ENCODE results near the gene HSPB8. TPM values are rescaled to one million over a fixed set of nuclear protein-coding genes. Genes with fewer than 3 reads are reported as not detected.

HSPB8 gene
- total RNA-seq, 1 donor from 2014 or later = 0.41 TPM

DNA sequence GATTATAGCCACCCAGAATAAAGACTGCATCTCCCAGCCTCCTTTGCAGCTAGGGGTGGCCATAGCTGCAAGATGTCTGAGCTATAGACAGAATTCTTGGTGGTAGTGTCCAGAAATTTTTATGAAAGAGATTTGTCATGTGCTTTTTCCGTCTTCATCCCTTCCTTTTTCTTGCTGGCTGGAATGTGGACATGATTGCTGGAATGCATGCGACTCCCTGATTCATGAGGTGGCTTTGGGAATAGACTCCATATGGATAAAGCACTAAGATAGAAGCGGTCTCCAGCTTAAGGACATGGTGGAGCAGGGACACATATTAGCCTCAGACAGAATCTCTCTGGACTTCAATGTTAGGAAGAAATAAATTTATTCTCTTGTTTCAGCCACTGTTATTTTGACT, 10.0 kb upstream of the HSPB8 start:
- no peak for FAIRE-seq
- no peak for DNase-seq (ENCODE audit: low spot score in 2 of 2)

DNA sequence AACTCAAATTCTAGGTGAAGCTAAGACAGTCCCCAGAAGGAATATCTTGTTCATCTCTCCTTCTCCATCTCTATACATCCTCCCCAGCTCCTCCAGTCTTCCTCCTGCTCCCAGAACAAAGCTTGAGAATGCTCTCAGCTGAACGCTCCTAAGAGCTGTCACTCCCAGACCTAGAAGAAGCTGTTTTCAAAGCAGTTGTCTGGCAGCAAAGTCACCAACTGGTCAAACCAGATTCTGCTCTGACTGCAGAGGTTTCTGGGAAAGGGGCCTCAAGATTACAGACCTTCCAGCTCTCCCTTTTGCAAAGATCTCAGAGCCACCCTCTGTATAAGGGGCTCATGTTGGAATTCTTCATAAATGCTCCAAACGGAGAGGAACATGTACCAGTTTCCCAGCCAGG, 9.6 kb upstream of the HSPB8 start:
- no peak for DNase-seq (ENCODE audit: low spot score in 2 of 2)
- FAIRE-seq = no peak

DNA sequence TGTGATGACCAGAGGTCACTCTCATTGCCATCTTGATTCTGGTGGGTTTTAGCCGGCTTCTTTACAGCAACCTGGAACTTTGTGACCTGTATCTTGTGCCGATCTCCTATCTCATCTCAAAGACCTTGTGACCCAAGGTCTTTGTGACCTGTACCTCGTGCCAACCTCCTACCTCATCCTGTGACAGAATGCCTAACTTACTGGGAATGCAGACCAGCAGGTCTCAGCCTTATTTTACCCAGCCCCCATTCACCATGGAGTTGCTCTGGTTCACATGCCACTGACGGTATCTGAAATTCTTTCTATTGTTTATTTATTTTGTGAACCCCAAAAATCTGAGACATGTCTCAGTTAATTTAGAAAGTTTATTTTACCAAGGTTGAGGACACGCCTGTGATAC, 7.4 kb upstream of the HSPB8 start:
- DNase-seq (ENCODE audit: low spot score in 2 of 2) = no peak
- no peak for FAIRE-seq

DNA sequence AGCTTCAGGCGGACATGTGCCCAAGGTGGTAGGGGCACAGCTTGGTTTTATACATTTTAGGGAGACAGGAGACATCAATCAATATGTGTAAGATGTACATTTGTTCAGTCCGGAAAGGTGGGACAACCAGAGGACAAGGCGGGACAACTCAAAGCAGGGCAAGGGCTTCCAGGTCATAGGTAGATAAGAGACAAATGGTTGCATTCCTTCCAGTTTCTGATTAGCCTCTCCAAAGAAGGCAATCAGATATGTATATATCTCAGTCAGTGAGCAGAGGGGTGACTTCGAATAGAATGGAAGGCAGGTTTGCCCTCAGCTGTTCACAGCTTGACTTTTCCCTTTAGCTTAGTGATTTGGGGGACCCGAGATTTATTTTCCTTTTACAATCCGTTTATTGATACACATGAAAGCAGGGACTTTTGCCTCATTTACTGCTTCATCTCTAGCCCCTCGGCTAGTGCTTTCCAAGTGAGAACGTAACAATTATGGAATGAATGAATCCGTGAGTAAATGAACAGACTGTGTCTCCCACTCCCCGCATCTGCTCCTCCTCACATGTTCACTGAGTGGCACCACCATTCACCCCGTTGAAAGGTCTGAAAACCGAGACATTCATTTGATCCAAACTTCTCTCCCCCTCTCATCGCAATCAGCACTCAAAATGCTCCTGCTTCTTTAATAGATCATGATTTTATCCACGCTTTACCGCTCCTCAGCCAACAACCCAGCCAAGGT, 6.9 kb upstream of the HSPB8 start:
- FAIRE-seq = no peak
- no peak for DNase-seq (ENCODE audit: low spot score in 2 of 2)

DNA sequence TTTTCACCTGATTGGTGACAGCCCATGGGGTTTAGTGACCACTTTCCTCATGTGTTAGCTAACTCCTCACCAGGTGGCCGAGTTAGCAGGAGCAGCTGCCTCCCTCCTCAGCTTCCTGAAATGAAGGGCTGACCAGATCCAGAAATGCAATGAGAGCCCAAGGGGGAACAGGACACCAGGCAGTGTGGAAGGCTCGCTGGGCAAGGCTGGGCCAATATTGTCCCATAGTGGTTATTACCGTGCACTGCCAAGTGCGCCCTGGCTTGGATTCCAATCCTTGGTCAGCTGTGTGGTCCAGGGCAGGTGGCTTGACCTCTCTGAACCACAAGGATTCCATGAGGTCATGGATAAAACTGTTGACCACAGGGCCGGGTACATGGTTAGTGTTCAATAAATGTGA, 3.6 kb upstream of the HSPB8 start:
- no peak for DNase-seq (ENCODE audit: low spot score in 2 of 2)
- no peak for FAIRE-seq

DNA sequence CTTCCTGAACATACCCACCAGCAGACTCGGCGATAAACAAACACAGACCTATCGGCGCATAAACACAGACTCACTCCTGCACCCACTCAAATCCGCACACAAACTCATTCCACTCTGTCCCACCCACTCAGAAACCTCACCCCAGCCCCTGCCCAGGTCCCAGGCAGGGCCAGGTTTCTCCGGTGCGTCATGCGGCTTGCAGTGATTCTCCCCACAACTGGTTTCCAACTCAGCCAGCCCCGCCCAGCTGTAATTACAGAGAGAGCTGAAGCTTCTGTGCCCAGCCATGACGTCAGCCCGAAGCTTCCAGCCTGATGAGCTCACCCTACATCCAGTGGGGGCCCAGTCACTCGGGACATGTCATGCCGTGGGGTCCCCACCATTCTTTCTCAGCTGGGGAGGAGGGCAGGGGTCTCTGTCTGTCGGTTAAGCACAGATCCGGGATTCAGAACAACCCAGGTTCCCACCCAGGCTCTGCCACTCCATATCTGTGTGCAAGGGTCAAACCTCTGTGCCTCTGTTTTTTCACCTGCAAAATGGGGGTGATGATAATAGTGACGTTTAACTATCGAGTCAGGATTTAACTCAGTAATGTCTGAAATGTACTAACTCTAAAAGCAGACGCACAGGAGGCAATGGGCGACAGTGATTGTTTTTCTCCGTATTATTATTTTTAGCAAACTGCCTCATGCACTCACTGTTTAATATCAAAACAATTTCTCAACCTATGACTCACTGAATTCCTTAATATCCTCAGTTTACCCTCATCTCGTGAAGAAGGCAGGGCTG, 2.3 kb upstream of the HSPB8 start:
- FAIRE-seq = no peak
- DNase-seq (ENCODE audit: low spot score in 2 of 2) = peak in 1 of 2 donors; percentile 51

DNA sequence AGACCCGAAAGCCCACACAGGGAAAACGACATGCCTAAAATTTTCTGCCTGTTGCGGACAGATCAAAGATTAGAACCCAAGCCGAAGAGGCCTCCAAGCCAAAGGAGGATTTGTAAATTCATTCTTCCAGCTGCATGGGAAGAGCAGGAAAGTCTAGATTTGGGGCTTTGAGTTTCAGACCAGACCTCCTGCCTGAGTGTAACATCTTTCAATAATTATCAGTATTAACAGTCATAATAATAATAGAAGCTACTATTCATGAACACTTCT, 1.7 kb upstream of the HSPB8 start:
- DNase-seq (ENCODE audit: low spot score in 2 of 2) (no peak), FAIRE-seq (no peak)

DNA sequence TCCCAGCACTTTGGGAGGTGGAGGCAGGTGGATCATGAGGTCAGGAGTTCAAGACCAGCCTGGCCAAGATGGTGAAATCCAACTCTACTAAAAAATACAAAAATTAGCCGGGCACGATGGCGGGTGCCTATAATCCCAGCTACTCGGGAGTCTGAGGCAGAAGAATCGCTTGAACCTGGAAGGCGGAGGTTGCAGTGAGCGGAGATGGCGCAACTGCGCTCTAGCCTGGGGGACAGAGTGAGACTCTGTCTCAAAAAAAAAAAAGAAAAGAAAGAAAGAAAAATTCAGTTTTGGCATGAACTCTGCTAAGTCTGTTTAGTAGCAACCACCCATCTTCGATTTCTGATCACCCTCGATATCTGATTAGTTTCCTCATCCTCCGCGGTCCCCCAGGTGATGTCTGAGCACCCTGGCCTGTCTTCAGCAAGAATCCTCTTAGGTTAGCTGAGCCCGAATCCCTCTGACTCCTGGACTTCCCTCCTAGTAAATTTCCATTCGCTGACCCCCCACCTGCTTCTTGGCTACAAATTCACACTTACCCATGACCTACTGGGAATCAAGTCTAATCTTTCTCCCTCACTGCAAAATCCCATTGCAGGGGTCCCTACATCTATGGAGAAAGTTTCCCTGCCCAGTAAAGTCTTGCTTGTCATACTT, 879 bp upstream of the HSPB8 start:
- no peak for FAIRE-seq

DNA sequence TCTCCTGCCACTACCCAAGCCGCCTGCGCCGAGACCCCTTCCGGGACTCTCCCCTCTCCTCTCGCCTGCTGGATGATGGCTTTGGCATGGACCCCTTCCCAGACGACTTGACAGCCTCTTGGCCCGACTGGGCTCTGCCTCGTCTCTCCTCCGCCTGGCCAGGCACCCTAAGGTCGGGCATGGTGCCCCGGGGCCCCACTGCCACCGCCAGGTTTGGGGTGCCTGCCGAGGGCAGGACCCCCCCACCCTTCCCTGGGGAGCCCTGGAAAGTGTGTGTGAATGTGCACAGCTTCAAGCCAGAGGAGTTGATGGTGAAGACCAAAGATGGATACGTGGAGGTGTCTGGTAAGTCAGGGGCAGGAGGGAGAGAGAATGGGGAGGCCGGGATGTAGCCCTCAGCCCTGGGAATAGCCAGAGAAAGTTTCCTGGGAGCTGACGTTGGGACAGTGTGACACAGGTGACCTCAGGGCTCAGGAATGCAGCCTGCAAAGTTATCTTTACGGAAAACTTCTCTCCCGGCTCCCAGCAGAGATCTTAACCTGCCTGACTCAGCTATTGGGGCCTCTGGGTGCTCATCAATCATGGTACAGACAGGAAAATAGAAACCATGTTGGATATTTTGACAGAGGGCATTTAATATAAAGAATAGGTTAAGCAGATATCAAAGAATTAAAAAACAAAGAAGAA, 747 bp downstream of the HSPB8 start:
- FAIRE-seq (no peak), DNase-seq (ENCODE audit: low spot score in 2 of 2) (no peak)

More for the DNA sequence above, 879 bp upstream of the HSPB8 start:
- DNase-seq (ENCODE audit: low spot score in 2 of 2) = no peak

DNA sequence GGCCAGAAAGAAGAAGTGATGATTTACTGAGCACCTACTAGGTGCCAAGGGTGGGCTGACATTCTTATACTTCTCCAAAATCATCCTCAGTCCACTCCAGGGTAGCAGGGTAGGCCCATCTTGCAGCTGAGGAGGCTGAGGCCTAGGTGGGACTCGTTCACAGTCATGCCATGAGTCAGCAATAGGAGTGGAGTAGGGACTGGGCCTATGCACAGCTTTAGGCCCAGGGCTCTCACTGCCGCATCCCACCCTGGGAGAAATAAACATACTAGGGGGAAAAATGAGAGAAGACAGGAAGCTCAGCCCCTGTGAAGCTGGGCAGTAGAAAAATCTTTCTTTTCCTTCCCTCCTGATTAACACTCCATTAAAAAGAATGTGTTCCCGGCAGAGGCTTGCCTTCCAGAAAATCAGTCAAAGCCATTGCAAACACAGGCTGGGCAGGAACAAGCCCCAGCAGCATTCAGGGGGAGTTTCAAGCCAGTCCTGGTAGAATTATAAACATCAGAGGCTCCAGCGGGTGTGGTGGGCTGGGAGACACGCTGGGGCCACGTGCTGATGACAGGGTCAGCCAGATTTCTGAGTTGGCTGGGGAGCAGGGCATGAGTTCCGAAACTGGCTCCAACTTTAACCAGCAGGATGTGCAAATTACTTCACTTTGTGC, 1.8 kb downstream of the HSPB8 start:
- no peak for FAIRE-seq

DNA sequence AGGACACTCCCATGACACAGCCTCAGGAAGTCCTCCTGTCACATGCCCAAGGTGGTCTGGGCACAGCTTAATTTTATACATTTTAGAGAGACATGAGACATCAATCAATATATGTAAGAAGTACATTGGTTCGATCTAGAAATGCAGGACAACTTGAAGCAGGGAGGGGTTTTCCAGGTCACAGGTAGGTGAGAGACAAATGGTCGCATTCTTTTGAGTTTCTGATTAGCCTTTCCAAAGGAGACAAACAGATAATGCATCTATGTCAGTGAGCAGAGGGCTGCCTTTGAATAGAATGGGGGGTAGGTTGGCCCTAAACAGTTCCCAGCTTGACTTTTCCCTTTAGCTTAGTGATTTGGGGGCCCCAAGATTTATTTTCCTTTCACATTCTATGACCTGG, 2.5 kb downstream of the HSPB8 start:
- FAIRE-seq = no peak

More for the DNA sequence above, 1.8 kb downstream of the HSPB8 start:
- no peak for DNase-seq (ENCODE audit: low spot score in 2 of 2)

DNA sequence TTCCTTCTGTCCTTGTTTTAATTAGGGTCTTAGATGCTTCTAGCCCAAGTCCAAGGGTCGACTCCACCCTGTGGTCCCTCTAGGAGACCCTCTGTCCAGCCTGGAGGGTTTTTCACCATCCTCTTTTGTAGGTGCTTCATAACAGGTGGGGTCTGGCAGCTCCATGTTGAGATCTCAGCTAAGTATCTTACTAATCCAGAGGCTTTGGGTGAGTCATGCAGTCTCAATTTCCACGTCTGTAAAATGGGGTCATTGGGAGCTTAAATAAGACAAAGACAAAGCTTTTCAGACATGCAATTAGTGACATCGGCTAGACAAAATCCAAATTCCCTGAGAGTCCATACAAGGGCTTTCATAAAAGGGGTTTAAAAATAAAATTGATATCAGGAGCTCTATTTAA, 3.2 kb downstream of the HSPB8 start:
- DNase-seq (ENCODE audit: low spot score in 2 of 2) (no peak), FAIRE-seq (no peak)

More for the DNA sequence above, 2.5 kb downstream of the HSPB8 start:
- no peak for DNase-seq (ENCODE audit: low spot score in 2 of 2)

DNA sequence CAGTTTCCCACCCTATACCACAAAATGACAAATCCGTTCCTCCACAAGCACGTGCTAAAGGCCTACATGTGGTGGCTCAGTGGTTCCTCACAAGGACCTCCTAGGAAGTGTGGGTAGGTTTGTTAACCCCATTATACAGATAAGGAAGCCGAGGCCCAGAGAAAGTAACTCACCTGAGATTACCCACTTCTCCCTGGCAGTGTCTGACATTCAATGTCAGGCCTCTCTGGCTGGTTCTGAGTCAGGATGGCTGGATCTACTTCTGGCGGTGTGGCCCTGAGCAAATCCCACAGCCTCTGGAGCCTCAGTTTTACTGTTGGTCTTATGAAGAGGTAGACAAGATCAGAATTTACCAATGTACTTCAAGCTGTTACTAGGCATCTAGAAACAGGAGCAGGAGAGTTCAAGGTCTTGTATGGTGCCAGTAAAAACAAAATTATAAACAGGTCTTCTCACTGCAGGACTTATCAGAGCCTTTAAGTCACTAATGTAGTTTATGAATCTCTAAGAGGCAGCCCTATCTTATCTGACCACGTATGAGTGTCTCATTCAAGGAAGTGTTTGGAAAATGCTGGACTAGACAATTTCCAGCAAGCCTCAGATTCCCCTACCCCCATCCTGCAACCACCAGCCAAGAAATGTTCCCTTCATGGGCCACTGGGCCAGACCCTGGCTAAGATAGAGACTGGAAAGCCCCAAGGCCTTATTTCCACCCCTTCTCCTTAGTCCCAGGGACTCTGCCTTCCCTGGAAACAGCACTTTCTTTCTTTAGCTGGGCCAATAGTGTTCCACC, 4.2 kb downstream of the HSPB8 start:
- no peak for DNase-seq (ENCODE audit: low spot score in 2 of 2)
- no peak for FAIRE-seq

DNA sequence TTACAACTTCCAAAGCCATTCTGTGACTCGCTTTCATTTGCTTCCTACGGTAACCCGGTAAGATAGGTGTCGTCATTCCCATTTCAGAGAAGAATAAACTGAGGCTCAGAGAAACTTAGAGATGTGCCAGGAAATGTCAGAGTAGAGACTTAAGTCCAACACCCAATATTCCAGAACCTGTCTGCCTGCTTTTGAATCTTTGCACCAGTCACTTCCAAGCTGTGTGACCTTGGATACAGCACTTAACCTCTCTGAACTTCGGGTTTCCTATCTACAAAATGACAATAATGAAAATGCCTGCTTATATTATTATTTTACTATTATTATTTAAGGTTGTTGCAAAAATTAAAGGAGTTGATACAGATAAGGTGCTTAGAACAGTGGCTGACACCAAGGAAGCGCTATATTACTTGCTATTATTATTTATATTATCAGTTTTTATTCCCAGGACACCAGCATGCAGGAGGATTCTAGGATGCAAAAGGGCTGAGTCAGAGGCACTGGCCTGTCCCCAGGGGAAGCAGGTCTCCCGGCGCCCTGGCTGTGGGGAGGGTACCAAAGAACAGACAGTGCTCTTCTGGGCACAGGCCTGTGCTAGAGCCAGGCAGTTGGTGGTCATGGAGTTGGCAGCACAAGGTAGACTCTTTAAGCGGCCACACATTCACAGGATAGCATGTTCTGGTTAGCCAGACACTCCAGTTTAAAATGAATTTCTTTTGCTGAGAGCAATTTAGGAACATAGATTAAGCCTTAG, 5.4 kb downstream of the HSPB8 start:
- no peak for FAIRE-seq

DNA sequence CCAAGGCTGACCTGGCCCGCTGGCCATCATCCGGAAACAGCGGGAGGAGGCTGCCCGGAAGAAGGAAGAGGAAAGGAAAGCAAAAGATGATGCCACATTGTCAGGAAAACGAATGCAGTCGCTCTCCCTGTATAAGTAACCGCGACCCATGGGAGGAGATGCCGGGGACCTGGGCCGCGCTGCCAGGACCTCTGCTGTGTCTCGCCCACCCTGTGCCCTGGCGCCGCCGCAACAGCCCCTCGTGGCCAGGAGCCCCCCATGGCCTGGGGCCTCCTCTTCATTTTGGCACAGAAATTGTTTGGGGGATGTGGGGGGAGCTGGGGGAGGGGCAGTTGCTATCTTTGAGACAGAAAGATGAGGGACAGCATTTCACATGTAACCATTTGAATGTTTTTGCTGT, 16.5 kb downstream of the HSPB8 start:
- DNase-seq (ENCODE audit: low spot score in 2 of 2) (no peak), FAIRE-seq (no peak)

More for the DNA sequence above, 5.4 kb downstream of the HSPB8 start:
- no peak for DNase-seq (ENCODE audit: low spot score in 2 of 2)

DNA sequence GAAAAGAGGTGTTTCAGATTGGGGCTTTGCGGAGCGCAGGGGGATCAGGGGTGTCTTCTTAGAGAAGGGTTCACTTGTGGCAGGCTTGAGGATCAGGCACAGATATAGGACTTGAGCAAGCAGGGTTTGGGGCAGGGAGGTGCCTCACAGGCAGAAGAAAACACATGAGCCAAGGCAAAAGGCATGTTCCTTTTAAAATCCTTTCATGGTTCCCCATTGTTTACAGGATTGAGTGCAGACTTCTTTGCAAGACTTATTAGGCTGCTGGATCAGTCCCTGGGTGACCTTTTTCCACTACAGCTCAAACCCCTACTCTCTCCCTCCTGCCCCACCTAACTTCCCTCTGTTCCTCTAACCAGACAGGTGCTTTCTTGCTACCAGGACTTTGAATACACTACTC, 19.7 kb downstream of the HSPB8 start:
- no peak for FAIRE-seq
- DNase-seq (ENCODE audit: low spot score in 2 of 2) = no peak

DNA sequence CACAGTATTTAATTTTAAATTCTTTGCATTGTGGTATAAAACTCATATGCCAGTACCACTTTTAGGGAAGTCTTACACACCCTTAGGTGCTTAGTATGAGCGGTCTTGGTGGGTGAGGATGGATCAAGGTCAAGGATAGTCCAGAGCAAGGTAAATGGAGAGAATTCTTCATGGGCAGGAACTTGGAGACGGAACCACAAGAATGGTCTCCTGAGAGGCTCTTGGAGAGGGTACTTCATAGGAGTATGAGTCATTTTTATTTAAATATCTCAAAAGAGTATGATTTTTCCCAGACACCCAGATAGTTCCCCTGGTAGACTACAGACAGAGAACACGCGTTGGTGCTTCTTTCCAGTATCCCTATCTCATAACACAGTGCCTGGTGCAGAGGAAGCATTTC, 21.9 kb downstream of the HSPB8 start:
- DNase-seq (ENCODE audit: low spot score in 2 of 2) (no peak), FAIRE-seq (no peak)

DNA sequence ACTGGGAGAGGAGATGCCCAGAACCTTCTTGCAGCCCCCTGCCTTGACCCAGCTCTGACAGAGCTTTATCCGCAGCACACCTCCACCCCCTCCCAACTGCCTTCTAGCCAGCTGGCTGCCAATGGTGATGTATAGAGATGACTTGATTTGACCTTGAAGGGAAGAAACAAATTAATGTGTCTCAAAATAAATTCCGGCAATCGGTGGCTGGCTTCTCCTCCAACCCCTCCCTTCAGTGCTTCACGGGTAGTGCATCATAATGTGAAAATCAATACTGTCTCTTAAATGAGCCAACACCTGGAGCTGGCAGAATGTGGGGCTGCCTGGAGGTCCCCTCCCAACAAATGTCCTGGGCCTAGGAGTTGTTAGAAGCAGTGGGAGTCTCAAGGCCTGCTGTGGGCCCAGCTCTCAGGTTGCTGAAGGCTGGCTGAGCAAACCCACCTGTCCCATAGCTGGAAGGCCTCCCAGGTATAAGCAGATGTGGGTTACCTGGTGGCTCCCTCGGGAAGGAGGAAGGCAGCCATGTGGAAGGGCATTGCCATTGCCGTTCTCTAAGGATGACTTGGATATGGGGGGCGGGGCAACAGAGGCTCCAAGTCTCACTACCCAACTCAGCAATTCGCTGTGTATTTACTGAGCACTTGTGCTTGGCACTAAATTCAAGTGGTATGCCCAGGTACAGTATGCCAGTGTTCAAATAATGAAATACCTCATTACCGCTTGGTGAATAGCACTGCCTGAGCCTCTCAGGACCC, 23.2 kb downstream of the HSPB8 start:
- no peak for FAIRE-seq
- no peak for DNase-seq (ENCODE audit: low spot score in 2 of 2)

All from frontal cortex (tissue), 4 donors.